Measurements from ENCODE around the gene PLLP.

- TF ChIP-seq CTCF (IDR thresholded peaks at IDR 0.05; ENCODE audit: borderline replicate concordance, extremely low read depth, low read length, poor library complexity, severe bottlenecking) (no peak), EZH2 (IDR thresholded peaks at IDR 0.05; ENCODE audit: borderline replicate concordance, low read depth, low read length, severe bottlenecking) (no peak)
Measured at GRCh38 chr16:57277586-57277985, 6.9 kb downstream of the PLLP start.
